DND-41 (cell line): ENCODE data around the gene MKX.

Experiments
- ATAC-seq: fragments of 200-7000 bp; cut with Tn5 transposase; 3 replicates; pipeline ENCODE4 v1.9.1; 2021; ENCODE audit warnings: low read depth; ENCODE audit not compliant: insufficient read depth
- DNase-seq: peaks from one replicate; pipeline ENCODE4 v3.0.0-alpha.2; 2020
- H2AFZ ChIP-seq: 2 replicates; pipeline ENCODE4 v1.6.0; 2012; ENCODE audit warnings: low read depth, low read length
- H3K27ac ChIP-seq: 2 replicates; pipeline ENCODE4 v1.5.1; 2012; ENCODE audit warnings: low read length, inconsistent platforms
- H3K27me3 ChIP-seq: fragments of 200-600 bp; sonication (generic); 2 replicates; pipeline ENCODE4 v1.6.0; 2012; ENCODE audit warnings: low read length, mild to moderate bottlenecking, inconsistent platforms; ENCODE audit not compliant: insufficient read depth, poor library complexity
- H3K36me3 ChIP-seq: 2 replicates; pipeline ENCODE4 v1.5.1; 2012; ENCODE audit warnings: low read length, inconsistent platforms; ENCODE audit not compliant: insufficient read depth
- H3K4me1 ChIP-seq: 2 replicates; pipeline ENCODE4 v1.5.1; 2012; ENCODE audit warnings: mild to moderate bottlenecking, low read length; ENCODE audit not compliant: insufficient read depth
- H3K4me2 ChIP-seq: 2 replicates; pipeline ENCODE4 v1.6.0; 2012; ENCODE audit warnings: mild to moderate bottlenecking, moderate library complexity, low read length, inconsistent platforms; ENCODE audit not compliant: insufficient read depth
- H3K4me3 ChIP-seq, 2 experiments: fragments of 200-600 bp in 1 of 2; shearing (Covaris generic) in 1 of 2; 2 replicates each; pipeline ENCODE4 v1.5.1; 2012 to 2016; ENCODE audit warnings: inconsistent platforms in 2 of 2, low read length in 2 of 2, mild to moderate bottlenecking in 2 of 2, low read depth in 1 of 2, moderate library complexity in 1 of 2
- H3K79me2 ChIP-seq: 2 replicates; pipeline ENCODE4 v1.6.0; 2012; ENCODE audit warnings: low read length, inconsistent platforms; ENCODE audit not compliant: insufficient read depth
- H3K9ac ChIP-seq: 2 replicates; pipeline ENCODE4 v1.6.0; 2012; ENCODE audit warnings: low read depth, mild to moderate bottlenecking, inconsistent platforms, low read length, moderate library complexity
- H3K9me3 ChIP-seq: 2 replicates; pipeline ENCODE4 v1.5.1; 2012; ENCODE audit warnings: low read length, moderate library complexity, mild to moderate bottlenecking, inconsistent platforms; ENCODE audit not compliant: insufficient read depth, severe bottlenecking
- H4K20me1 ChIP-seq: 2 replicates; pipeline ENCODE4 v1.6.0; 2012; ENCODE audit warnings: low read length; ENCODE audit not compliant: insufficient read depth
- EZH2 ChIP-seq: IDR thresholded peaks from 3 replicates; pipeline ENCODE4 v1.6.1; 2012; ENCODE audit warnings: borderline replicate concordance, low read depth, mild to moderate bottlenecking, moderate library complexity, low read length, inconsistent platforms; ENCODE audit not compliant: severe bottlenecking
- TF ChIP-seq, protein P1 (sequence below): IDR thresholded peaks from 2 replicates; pipeline ENCODE4 v1.5.1; 2012; ENCODE audit warnings: borderline replicate concordance, low read length, moderate library complexity, mild to moderate bottlenecking; ENCODE audit not compliant: poor library complexity, severe bottlenecking; ENCODE audit errors: extremely low read depth

MKX gene

DNA sequence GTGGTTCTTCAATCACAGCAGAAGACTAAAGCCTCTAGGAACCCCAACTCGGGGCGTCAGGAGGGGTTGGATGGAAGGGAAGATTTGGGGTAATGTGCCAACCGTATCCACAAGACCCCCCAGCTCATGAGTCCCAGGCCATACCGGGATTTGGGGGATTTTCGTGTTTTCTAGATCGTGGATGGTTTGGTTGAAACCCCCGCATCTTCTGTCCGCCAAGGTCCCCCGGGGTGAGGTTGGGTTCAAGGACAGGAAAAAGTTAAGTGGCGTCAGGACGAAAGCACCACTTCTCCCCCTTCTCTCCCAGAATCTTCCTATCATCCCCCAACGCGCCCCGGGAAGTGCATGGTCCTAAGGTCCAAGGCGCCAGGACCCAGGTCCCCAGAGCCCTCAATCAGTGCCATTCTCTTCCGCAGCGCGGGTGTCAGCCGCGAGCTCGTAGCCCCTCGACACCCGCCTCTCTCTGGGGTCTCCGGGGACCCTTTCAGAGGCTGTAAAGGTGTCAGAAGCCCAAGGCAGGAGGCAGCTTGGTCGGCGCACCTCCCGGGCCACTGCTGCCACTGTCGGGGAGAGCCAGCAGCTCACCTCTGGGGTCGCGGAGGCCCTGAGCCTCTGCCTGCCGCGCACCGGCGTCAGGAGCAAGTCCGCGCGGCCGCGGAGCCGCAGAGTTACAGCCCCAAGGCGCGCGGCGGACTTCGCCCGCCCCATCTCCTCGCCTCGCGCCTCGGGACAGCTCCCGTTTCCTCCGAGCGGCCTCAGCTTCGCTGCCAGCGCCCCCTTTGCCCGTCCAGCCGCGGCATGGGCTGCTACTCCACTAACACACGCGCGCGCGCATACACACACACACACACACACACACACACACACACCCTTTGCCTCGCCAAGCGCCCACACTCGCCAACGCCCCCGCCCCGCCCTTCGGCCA lies 1.5 kb downstream of the MKX start:
- H3K4me1 ChIP-seq: no peaks in the 10 kb centered on the region
- ATAC-seq (no peak), DNase-seq (no peak)
- no peak overlapping the region for H3K4me3 ChIP-seq
- no peak overlapping the region for H3K27ac ChIP-seq
- H3K9me3 ChIP-seq: peaks cover 22% of the 10 kb centered on the region
- H3K36me3 ChIP-seq: no peaks in the 10 kb centered on the region
- no peak overlapping the region for H3K9ac ChIP-seq
- no peak overlapping the region for H3K4me2 ChIP-seq
- no peaks in the 10 kb centered on the region for H3K79me2 ChIP-seq
- no peak for TF ChIP-seq EZH2
- TF ChIP-seq, protein P1, sequence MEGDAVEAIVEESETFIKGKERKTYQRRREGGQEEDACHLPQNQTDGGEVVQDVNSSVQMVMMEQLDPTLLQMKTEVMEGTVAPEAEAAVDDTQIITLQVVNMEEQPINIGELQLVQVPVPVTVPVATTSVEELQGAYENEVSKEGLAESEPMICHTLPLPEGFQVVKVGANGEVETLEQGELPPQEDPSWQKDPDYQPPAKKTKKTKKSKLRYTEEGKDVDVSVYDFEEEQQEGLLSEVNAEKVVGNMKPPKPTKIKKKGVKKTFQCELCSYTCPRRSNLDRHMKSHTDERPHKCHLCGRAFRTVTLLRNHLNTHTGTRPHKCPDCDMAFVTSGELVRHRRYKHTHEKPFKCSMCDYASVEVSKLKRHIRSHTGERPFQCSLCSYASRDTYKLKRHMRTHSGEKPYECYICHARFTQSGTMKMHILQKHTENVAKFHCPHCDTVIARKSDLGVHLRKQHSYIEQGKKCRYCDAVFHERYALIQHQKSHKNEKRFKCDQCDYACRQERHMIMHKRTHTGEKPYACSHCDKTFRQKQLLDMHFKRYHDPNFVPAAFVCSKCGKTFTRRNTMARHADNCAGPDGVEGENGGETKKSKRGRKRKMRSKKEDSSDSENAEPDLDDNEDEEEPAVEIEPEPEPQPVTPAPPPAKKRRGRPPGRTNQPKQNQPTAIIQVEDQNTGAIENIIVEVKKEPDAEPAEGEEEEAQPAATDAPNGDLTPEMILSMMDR: no peak
- no peaks in the 10 kb centered on the region for H3K27me3 ChIP-seq
- no peaks in the 10 kb centered on the region for H4K20me1 ChIP-seq
- no peak overlapping the region for H2AFZ ChIP-seq

DNA sequence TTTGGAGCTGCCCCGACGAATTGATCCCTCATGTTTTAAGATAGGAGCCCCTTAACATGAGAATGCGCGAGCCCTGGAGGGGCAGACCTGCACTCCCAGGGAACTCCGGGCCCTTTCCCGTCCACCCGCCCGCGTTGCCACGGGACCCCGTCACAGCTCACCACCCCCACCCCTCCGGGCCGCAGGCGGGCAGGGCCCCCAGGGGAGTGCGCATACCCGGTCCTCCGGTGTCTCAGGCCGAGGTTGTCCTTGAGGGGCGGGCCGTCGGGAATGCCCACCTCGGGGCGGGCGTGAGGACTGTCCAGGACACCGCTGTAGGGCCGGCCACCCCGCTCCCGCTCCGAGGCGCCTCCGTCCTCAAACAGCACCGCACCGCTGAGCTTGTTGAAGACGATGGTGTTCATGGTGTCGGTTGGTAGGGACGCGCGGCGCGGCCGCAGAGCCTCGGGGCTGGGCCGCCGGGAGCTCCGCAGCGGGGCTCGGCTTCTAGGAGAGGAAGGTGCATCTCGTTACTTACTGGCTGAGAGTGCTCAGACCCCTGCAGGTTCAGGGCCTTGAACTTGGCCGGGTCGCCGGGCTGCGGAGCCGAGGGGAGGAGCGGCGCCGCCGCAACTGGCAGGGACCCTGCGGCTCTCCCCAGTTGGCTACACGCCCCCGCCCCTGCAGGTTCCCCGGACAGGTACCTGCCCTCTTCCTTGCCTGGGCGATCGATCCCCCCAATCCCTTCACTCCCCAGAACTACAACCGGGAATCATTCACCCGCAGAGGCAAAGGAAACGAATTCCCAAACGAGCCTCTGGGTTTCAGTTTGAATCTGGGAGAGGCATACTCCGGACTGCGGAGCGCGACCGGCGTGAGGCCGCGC lies 2.4 kb downstream of the MKX start:
- DNase-seq: no peak
- no peak overlapping the region for H2AFZ ChIP-seq
- H3K4me2 ChIP-seq: no peak overlapping the region
- H3K27ac ChIP-seq: no peak overlapping the region
- no peaks in the 10 kb centered on the region for H3K79me2 ChIP-seq
- no peak overlapping the region for H3K9ac ChIP-seq
- no peaks in the 10 kb centered on the region for H3K4me1 ChIP-seq
- H3K27me3 ChIP-seq: no peaks in the 10 kb centered on the region
- TF ChIP-seq, protein P1: no peak
- TF ChIP-seq EZH2: no peak
- no peaks in the 10 kb centered on the region for H4K20me1 ChIP-seq
- no peak for ATAC-seq
- H3K36me3 ChIP-seq: no peaks in the 10 kb centered on the region
- H3K9me3 ChIP-seq: peaks cover 22% of the 10 kb centered on the region
- no peak overlapping the region for H3K4me3 ChIP-seq

DNA sequence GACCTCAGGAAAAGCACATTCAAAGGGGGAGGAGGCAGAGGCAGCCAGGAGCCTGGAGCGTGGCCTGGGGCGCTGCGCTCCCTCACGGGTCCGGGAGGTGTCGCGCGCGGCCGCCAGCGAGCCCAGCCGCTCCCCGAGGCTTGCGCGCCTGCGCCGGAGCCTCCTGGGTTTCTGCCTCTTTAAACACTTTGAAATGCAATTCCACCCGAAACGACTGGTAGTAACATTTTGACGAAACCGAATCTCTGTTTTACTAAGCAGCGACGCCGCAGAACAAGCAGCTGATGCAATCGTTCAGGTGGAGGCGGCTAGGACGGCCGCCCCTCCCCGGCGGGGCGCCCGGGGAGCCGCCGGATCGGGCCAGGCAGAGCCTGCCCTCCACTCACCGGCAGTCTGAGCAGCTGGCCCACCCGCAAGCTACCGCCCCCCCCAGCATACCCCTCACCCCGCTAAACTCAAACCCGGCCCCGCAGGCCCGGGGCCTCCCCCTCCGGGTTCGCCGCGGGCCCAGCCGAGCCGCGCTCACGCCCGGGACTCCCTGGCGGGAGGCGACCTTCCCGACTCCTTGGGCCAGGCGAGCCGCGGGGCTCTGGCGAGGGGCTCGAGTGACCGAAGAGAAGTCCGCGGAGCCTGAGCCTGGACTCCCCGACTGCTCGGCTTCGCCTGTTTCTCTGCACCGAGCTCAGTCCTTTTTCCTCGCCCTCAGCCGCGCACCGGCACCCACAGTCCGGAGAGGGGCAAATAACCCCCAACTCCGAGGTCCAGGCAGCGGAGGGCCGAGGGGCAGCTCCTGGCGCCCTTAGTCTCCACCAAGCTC lies 3.2 kb downstream of the MKX start:
- ATAC-seq (no peak; the same call in 2 of the 3 replicates), DNase-seq (no peak)
- no peak overlapping the region for H3K27ac ChIP-seq
- TF ChIP-seq EZH2: no peak
- TF ChIP-seq, protein P1: no peak
- H3K4me3 ChIP-seq: no peak overlapping the region
- no peak overlapping the region for H2AFZ ChIP-seq
- no peak overlapping the region for H3K4me2 ChIP-seq
- H3K36me3 ChIP-seq: no peaks in the 10 kb centered on the region
- H3K79me2 ChIP-seq: no peaks in the 10 kb centered on the region
- H3K4me1 ChIP-seq: no peaks in the 10 kb centered on the region
- H3K9me3 ChIP-seq: peaks cover 22% of the 10 kb centered on the region
- no peak overlapping the region for H3K9ac ChIP-seq
- H4K20me1 ChIP-seq: no peaks in the 10 kb centered on the region
- no peaks in the 10 kb centered on the region for H3K27me3 ChIP-seq
